ENCODE results near the gene PRKCZ.

PRKCZ gene

DNA sequence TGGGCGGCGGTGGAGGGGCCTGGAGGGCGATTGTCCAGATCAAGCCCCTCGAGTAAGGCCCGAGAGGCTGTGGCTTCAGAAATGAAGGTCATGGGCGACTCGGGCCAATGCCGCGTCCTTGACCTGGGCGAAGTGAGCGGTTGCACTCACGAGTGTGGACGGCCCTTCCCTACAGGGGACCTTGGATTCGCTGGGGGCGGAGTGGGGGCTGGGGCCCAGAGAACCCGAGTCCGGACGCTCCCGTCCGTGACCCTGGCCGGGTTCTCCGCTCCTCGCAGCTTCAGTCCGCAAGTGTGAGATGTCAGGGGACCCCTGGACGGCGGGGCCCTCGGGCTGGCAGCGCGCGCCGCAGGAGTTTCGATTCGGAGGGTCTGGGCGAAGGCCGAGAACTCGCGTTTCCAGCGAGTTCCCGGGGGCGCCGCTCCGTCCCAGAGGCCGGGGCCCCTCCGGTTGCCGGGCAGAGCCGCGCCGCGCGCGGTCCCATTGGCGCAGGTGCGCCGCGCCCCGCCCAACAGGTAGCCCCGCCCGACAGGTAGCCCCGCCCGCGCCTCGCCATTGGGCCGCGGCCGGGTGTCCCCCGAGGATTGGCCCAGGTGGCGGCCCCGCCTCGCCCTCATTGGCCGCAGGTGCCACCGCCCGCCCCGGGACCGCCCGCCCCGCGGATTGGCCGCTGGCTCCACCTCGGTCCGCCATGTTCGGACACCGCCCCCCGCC, at the start of gene PRKCZ:
Gene PRKCZ (plus strand): TSS at position 694 of the 714 bp plus-strand sequence. CDS start 220 bp downstream, outside the sequence.
- in situ Hi-C loops (cut with MboI; ENCODE audit: low sequenced_read_pairs) = loop anchor here (10.0 kb wide), 1 partner anchor 85 kb away; no protein-coding TSS in a partner anchor

GRCh38 chr1:2000432-2000831, 49.8 kb upstream of the PRKCZ start:
- in situ Hi-C loops (cut with MboI; ENCODE audit: low sequenced_read_pairs) = no loop called here

- in situ Hi-C loops (cut with MboI; ENCODE audit: low sequenced_read_pairs) = no loop called here
Observed at GRCh38 chr1:2000850-2001249, 49.4 kb upstream of the PRKCZ start.

GRCh38 chr1:2001773-2002411, 48.3 kb upstream of the PRKCZ start:
- in situ Hi-C loops (cut with MboI; ENCODE audit: low sequenced_read_pairs) = no loop called here

- in situ Hi-C loops (cut with MboI; ENCODE audit: low sequenced_read_pairs) = no loop called here
Observed at GRCh38 chr1:2003541-2004131, 46.6 kb upstream of the PRKCZ start, which contains the start of gene CFAP74. CFAP74 (minus strand) TSS chr1:2003786; CDS start chr1:1990956, 12,830 bp downstream.

DNA sequence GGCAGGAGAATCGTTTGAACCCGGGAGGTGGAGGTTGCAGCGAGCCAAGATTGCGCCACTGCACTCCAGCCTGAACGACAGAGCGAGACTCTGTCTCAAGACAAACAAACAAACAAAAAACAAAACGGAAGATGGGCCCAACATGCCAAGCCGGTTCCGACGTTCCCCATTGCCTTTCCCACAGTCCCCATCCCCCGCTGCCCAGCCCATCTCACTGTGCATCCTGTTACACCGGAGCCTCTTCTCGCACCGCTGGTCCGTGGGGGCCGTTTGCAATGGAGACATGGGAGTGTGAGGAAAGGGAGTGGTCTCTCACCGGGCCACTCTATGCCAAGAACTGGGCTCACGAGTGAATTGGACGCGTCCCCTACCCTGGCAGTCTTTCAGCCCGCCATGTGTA, 45.4 kb upstream of the PRKCZ start:
- in situ Hi-C loops (cut with MboI; ENCODE audit: low sequenced_read_pairs) = no loop called here

GRCh38 chr1:2009101-2010053, 40.8 kb upstream of the PRKCZ start:
- in situ Hi-C loops (cut with MboI; ENCODE audit: low sequenced_read_pairs) = no loop called here

GRCh38 chr1:2014181-2014580, 36.0 kb upstream of the PRKCZ start:
- in situ Hi-C loops (cut with MboI; ENCODE audit: low sequenced_read_pairs) = no loop called here

DNA sequence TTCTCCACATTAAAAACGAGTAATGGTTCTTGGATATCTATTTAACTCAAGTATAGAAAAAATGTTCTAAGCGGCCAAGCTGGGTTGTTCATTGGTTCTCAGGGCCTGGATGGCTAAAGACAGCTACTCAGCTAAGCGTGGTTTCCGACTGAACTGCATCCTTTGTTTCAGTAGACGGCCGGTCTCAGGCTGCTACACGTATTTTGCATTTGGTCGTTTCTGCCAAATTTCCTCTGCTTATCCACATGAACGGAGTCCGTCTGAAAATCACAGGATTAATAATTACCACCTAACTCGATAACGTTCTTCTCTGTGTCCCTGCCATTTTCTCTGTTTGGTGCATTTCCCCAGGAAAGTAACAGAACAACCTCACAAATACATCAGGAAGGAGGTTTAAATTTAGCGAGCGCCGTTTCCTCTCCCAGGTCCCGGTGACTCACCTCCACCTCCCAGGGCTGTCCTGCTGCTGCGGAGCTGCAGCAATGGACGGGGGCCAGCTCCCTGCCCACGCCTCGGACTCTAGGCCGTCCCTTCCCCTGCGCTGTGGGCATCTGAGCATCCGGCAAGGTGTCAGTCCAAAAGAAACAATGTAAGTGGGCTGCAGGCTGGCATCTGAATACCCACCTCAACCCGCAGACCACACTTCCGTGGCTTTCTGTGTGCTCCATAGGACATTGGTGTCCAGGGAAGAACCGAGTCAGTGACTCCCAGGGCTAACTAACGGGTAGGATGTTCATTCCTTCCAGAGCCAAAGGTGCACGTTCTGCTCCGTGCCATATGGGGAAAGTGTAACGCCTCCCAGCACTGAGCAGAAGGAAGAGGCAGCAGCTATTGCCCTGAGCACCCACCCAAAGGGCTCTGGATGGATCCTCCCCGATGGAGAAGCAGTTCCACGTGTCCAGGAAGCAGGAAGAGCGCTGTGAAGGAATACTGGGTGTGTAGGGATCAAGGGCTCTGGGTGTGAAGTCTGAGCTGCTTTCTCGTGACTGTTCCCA, 35.2 kb upstream of the PRKCZ start:
- in situ Hi-C loops (cut with MboI; ENCODE audit: low sequenced_read_pairs) = no loop called here

DNA sequence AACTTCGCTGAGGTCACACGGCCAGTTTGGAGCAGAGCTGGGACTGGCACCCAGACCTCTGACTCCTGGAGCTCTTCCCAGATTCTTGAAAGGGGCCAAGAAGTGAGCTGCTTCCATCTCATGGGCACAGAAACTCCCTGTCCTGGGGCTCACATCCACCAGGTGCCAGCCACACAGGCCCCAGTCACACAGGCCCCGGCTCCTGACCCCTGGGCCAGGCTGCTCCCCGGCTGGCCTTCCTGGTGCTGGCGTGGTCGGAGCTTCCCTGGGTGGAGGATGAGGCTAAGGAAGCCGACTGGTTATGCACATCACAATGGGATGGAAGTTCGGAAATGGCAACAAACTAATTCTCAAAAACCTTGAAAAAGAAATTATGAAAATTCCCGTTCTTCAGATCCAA, 34.1 kb upstream of the PRKCZ start:
- in situ Hi-C loops (cut with MboI; ENCODE audit: low sequenced_read_pairs) = no loop called here

DNA sequence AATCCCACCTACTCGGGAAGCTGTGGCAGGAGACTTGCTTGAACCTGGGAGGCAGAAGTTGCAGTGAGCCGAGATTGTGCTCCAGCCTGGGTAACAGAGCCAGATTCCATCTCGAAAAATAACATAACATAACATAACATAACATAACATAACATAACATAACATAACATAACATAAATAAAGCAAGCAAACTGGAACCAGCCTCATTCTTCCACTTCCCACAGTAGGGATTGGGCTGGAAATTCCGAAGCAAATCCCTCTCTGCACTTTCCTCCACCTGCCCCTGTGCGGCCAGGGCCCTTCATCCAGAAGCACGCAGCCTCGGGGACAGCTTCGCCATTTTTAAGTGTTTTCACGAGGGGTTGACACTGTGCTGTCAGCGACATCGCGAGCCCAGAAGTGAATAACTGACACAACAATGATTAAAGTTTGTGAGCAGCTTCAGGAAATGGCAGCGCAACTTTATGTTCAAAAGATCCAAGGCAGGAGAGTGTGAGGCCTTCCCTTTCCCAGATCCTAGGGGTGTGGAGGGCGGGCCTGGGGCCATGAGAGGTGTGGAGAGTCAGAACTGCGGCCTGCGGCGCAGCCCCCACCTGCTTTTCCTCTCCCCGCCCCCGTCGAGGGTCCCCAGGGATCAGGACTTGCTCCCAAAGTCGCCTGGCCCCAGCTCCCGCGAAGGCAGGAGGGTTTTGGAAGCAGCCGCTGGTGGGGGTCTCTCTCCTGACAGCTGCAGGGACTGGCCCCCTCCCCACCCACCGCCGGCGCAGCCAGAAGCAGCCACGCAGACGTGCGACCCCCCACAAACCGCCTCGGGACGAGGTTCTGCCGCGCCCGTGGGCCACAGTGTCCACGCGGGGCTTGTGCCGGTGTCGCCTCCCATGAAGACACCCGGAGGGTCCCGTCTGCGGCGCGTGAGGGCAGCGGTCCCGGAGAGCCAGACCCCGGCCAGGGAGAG, 31.7 kb upstream of the PRKCZ start:
- in situ Hi-C loops (cut with MboI; ENCODE audit: low sequenced_read_pairs) = no loop called here

GRCh38 chr1:2019172-2019543, 31.1 kb upstream of the PRKCZ start, which contains the start of gene GABRD:
GABRD (plus strand) TSS chr1:2019345; CDS start chr1:2019424, 79 bp downstream.
- in situ Hi-C loops (cut with MboI; ENCODE audit: low sequenced_read_pairs) = no loop called here

DNA sequence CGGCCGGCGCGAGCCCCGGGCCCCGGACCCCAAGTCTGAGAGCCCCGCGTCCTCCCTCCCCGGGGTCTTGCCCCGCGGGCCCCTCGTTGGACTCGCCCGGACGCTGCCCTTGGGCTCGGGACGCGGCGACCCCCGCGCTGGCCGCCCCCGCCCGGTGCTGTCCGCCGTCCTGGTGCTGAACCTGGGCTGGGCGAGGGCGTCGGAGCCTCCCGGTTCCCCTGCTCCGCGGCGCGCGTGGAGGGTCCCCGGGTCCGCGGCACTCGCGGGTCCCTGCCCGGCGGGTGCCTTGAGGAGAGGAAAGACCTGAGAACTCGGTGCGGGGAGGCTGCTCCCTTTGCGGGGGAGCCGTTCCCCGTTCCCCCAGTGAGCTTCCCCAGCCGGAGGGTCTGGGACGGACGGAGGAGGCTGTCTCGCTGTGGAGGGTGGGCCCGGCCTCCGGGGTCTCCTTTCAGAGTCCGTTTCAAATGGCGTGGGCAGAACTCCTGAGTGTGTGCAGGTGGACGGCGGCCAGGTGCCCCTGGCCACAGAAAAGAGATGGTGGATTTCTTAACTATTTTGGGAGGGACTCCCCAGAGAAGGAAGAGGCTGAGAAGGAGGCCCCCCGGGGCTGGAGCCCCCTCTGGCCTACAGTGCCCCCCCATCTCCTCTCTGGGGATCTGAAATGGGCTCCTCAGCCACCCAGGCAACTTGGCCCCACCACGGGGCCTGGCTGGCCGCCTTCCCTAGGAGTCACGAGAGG, 30.5 kb upstream of the PRKCZ start:
- in situ Hi-C loops (cut with MboI; ENCODE audit: low sequenced_read_pairs) = no loop called here

- in situ Hi-C loops (cut with MboI; ENCODE audit: low sequenced_read_pairs) = no loop called here
Observed at GRCh38 chr1:2020310-2020655, 29.9 kb upstream of the PRKCZ start.

GRCh38 chr1:2021550-2021949, 28.7 kb upstream of the PRKCZ start:
- in situ Hi-C loops (cut with MboI; ENCODE audit: low sequenced_read_pairs) = no loop called here

- in situ Hi-C loops (cut with MboI; ENCODE audit: low sequenced_read_pairs) = no loop called here
Observed at GRCh38 chr1:2022063-2022770, 28.0 kb upstream of the PRKCZ start.

GRCh38 chr1:2023187-2023586, 27.0 kb upstream of the PRKCZ start:
- in situ Hi-C loops (cut with MboI; ENCODE audit: low sequenced_read_pairs) = no loop called here

Data from HL-60/S4 treated with phorbol 12-myristate 13-acetate at 8.2 ng/mL for 4 days and 3 days (cell line).